GM19099 (cell line): ENCODE data around the gene GMDS.

Experiments used
- POLR2A ChIP-seq: IDR thresholded peaks from 3 replicates; pipeline ENCODE4 v1.6.1; 2011; ENCODE audit warnings: low read depth; ENCODE audit not compliant: insufficient read length; ENCODE audit errors: extremely low read depth

GMDS gene

DNA sequence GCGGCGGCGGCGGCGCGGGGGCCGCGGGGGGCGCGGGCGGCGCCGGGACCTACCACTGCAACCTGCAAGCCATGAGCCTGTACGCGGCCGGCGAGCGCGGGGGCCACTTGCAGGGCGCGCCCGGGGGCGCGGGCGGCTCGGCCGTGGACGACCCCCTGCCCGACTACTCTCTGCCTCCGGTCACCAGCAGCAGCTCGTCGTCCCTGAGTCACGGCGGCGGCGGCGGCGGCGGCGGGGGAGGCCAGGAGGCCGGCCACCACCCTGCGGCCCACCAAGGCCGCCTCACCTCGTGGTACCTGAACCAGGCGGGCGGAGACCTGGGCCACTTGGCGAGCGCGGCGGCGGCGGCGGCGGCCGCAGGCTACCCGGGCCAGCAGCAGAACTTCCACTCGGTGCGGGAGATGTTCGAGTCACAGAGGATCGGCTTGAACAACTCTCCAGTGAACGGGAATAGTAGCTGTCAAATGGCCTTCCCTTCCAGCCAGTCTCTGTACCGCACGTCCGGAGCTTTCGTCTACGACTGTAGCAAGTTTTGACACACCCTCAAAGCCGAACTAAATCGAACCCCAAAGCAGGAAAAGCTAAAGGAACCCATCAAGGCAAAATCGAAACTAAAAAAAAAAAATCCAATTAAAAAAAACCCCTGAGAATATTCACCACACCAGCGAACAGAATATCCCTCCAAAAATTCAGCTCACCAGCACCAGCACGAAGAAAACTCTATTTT, 633.7 kb downstream of the GMDS start:
- no peak for TF ChIP-seq POLR2A

DNA sequence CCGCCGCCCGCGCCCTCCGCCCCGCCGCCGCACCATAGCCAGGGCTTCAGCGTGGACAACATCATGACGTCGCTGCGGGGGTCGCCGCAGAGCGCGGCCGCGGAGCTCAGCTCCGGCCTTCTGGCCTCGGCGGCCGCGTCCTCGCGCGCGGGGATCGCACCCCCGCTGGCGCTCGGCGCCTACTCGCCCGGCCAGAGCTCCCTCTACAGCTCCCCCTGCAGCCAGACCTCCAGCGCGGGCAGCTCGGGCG, 634.2 kb downstream of the GMDS start:
- no peak for TF ChIP-seq POLR2A

DNA sequence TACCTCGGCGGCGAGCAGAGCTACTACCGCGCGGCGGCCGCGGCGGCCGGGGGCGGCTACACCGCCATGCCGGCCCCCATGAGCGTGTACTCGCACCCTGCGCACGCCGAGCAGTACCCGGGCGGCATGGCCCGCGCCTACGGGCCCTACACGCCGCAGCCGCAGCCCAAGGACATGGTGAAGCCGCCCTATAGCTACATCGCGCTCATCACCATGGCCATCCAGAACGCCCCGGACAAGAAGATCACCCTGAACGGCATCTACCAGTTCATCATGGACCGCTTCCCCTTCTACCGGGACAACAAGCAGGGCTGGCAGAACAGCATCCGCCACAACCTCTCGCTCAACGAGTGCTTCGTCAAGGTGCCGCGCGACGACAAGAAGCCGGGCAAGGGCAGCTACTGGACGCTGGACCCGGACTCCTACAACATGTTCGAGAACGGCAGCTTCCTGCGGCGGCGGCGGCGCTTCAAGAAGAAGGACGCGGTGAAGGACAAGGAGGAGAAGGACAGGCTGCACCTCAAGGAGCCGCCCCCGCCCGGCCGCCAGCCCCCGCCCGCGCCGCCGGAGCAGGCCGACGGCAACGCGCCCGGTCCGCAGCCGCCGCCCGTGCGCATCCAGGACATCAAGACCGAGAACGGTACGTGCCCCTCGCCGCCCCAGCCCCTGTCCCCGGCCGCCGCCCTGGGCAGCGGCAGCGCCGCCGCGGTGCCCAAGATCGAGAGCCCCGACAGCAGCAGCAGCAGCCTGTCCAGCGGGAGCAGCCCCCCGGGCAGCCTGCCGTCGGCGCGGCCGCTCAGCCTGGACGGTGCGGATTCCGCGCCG, 634.7 kb downstream of the GMDS start:
- TF ChIP-seq POLR2A: no peak

DNA sequence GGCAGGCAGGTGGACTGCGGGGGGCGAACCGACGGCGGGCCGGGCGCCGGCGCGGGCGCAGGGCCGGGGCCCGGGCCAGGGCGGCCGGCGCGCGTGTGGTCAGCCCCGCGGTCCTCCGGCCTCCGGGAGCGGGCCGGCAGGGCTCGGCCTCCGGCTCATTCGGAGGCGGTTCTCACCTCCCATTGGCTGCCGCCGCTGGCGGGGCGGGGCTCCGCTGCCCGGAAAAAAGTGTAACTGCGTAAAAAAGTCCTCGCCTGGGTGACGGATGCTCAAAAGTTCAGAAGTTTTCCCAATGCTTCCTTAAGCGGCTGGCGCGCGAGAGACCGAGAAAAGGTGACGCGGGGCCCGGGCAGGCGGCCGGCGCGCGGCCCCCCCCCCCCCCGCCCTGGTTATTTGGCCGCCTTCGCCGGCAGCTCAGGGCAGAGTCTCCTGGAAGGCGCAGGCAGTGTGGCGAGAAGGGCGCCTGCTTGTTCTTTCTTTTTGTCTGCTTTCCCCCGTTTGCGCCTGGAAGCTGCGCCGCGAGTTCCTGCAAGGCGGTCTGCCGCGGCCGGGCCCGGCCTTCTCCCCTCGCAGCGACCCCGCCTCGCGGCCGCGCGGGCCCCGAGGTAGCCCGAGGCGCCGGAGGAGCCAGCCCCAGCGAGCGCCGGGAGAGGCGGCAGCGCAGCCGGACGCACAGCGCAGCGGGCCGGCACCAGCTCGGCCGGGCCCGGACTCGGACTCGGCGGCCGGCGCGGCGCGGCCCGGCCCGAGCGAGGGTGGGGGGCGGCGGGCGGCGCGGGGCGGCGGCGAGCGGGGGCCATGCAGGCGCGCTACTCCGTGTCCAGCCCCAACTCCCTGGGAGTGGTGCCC, 635.5 kb downstream of the GMDS start, which contains the start of gene FOXC1:
FOXC1 (plus strand) TSS at position 268 of the 849 bp plus-strand sequence; CDS start at position 799, 531 bp downstream.
- TF ChIP-seq POLR2A: no peak

DNA sequence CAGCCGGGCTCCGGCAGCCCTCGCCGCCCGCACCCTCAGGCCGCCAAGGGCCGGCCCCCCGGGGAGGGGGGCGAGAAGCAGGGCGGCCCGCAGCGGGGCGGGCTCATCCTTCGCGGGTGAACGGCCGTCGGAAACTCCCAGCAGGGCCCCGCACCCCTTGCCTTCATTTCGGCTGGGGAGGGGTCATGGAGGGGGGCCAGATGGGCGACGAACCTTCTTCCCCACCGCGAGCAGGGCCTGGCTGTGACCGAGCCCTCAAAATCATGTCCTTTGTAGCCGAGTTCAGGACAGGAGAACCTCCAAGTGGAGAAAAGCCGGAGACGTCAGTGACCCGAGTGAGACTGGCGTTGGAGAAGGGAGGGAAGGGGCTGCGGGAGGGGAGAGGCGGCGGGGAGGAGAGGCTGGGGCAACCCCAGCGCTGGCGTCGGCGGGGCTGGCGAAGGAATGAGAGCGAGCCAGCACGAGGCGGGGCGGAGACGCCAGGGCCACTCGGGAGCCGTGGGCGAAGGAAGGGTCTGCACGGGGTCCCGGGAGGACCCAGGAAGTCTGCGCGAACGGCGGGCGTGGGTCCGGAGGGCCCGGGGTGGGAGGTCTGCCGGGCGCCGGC, 636.3 kb downstream of the GMDS start:
- no peak for TF ChIP-seq POLR2A

DNA sequence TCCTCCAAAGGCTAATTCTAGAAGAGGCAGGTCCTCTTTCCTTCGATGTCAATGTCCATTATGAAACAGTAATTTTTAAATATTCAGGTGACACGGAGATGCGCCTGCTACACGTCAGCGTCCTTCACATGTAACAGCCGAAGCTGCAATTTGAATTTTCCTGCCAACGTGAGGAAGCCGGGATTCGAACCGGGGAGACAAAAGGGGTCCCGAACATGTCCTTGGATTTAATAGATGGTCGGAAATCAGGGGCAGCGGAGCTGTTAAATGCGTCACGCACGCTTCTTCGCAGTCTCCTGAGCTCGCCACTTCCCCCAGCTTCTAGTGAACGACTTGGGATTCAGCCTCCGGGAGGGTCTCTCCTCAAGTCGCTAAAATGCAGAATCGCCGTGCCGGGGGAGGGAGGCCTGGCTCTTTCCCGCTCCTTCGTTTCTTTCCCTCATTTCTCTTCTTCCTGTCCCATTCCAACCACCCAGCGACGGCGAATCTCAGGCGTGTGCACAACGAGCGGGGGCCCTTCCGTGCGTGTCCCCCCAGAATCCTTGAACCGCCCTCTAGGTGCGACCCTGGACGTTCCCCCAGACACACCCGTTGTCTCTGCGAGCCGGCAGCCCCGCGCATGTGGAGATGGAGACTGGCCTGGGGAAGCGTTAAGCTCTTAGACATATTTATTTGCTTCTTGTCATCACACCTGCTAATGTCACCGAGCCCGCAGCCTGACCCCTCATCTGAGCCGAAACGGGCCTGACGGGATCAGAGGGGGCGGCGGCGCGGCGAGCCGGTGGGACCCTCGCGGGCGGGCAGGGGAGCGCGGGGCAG, 637.0 kb downstream of the GMDS start:
- TF ChIP-seq POLR2A: no peak

DNA sequence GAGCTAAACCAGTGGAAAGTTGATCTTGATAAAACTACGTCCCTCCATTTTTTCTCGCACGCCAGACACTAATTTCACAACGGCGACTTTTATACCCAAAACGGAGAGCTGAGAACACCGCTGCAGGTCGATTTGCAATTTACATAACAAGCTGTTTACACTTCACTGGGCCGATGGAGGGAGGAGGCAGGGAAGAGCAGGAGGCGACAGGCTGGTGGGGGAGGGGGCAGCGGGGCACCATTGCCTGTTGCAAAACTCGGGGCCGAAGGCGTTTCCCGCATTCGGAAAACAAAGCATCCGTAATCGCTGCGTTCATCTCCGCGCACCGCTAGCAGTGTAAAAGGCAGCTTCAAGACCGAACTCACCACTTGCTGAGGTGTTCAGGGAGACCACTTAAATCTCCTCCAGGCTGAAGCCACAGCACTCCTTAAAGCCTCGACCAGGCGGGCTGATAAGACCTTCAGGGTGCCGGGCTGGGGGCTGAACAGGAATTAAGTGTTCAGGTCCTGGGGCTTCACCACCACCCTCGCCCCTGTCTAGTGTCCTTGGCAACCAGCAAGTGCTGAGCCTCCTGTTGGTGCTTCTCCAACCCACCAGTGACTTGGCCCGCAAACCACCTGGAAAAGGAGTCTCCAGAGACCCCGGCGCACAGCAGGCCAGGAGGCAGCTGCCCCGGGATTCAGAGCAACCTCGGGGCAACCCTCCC, 637.7 kb downstream of the GMDS start:
- TF ChIP-seq POLR2A: no peak

DNA sequence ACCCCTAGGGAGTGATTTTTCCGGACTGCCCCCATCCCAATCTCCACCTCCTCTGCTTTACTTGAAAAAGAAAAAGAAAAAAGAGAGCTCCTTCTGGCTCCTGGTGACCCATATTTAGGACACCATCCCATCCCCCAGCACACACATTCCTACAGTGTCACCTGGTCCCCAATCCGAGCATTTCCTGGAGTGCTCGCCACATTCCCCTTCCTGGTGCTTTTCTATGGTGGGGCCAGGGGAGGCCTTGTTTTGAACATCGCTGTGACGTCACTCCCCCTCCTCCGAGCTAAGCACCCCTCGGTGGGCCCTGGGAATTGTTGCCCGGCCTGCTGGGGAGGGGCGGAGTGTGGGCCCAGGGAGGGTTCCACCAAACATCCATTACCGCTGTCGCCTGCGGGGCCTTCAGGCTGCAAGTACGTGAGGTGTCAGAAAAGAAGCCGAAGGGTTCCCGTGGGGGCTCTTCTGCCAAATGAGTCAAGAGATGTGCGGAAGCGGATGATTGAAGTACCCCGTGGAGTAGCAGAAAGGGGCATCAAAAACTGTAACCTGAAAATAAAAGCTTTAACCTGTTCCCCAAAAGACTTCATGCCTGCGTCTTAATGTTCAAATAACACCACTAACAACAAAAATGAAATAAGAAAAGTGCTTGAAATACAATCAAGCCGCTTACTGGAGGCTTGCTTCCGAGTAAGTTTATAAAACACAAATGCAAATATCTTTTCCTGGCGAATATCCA, 638.5 kb downstream of the GMDS start:
- no peak for TF ChIP-seq POLR2A

DNA sequence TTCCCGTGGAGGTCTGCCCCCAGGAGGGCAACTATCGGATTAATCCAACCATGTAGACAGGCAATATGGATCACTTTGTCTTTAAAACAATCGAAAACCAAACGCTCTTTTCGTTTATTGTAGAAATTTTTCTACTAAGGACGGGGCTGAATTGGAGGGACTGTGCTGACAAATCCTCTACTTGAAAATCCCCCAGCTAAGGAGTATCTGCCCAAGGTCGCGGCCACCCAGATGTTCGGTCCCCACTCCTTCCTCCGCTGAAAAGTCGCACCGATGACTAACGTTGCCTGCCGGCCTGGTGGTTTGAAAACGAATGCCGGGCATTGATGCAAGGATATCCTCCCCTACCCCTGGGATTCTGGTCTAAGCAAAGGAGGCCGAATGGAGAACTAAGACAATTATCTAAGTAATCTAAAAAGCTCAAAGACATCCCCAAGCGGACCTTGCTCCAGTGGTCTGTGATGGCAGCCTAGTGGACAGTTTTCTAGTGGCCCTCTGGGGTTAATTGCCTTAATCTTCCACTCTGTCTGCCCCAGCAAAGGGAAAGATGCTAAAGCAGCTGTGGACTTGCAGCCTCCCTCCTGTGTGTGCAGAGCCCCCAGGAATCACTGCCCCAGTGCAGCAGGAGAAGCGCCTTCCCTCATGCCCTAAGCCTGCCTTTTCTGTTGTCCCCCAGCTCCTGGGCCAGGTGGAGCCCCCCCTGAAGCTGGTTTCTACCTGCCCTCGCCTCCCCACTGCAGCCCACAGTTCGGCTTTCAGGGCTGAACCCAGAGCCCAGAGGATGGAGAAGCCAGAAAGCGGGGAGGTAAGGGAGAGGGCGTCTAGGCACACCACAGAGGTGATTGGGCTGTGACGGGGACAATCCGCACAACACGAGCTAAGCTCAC, 639.3 kb downstream of the GMDS start:
- TF ChIP-seq POLR2A: no peak

DNA sequence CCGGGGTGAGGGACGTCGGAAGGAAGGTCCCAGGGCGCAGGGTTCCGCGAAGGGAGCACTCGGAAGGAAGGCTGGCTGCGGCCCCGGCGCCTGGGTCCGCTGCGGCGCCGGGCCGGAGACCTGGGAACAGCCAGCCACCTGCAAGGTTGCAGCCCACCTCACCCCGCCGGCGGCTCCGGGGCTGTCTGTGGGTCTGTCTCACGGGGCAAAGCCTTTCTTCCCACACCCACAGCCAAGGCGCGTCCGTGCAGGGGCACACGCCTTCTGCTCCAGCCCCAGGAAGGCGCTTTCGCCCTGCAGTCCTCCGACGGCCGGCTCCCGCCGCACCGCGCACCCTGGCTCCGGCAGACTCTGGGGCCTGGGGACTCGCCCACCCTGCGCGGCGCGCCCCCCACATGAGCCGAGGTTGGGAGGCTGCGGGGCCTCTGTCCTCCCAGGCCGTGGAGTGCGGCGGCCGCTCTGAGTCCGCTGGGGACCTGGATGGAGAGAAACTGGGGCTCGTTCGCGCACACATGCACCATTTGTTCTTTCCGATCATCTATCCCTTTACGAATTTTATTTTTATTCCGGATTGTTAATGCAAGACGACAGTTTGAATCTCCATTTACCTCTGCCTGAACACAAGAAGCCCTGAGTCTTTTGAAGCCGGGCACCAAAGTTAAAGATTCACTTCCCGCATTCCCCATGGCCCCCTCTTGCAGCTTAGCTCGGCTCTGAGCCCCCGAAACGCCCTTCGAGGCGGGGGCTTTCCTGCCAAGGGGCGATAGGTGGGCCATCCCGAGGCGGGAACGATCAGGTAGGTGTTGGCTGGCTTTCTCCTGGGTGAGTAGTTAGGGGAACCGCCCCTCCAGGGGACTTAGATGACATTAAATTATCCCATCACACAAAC, 640.2 kb downstream of the GMDS start:
- TF ChIP-seq POLR2A: no peak

DNA sequence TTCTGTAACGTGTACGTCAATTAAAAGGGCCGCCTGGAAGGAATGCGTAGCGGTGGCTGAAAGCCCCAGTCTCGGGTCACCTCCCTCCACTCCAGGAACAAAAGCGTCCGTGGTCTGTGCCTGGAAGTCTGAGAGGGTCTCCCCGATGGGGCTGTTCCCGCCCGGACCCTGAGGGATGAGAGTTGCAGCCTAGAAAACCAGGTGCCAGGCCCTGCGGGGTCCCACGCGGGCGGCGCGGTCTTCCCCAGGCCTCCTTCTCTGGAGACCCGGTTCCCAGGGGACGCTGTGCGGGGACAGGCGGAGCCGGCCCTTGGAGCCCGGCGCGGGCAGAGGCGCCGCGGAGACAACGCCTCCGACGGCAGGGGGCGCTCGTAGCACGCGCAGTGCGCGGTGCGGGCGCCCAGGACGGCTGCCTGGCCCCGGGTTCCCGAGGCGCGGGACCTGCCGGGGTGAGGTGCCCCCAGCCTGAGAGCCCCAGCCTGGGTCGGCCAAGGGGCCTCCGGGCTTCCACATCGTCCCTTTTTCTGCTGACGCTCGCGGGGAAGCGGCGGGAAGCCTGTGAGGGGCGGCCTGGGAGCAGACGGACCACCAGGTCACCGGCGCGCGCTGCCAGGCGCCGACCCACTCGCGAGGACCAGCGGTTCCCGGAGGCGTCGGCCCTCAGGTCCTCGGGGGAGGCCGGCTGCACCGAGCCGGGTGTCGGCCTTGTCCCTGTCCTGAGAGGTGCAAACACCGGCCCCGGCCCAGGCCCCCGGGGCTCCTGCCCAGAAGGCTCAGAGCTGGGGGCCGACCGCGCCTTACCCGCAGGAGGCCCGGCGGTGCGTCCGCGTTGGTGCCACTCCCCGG, 641.0 kb downstream of the GMDS start:
- no peak for TF ChIP-seq POLR2A

DNA sequence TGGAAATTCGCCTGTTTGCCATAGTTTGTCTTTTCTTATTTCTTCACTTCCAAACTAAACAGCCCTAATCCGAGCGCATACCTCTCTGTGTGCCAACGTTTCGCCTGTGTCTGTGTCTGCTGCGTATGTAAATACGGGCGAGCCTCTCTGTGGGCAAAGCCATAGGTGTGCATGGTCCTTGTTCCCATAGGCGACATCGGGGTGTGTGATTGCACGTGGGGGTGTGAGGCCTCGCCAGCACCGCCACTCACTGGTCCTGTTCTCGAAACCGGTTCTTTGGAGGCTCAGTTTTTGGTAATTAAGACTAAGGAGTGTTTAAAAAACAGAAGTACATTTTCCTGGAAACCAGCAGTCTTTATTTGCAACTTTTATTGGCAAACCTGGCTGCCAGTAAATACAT, 641.7 kb downstream of the GMDS start:
- no peak for TF ChIP-seq POLR2A
